Astrocyte (in vitro differentiated cells and primary cell): ENCODE data around the gene INPP5J. TPM values are rescaled to one million over a fixed set of nuclear protein-coding genes. Genes with fewer than 3 reads are reported as not detected.

ENCODE experiments used
- DNase-seq: peaks from one replicate; pipeline ENCODE4 v3.0.0-alpha.2; 2010; ENCODE audit warnings: low read depth
- FAIRE-seq: peaks from 2 replicates; lab custom pipeline; 2011; peaks lifted over from hg19 to GRCh38; lab: Jason Lieb, UNC
- H2AFZ ChIP-seq: 2 replicates; pipeline ENCODE4 v1.6.0; 2012; ENCODE audit warnings: low read depth, low read length, inconsistent platforms
- H3K27ac ChIP-seq: 2 replicates; pipeline ENCODE4 v1.5.1; 2011; ENCODE audit warnings: low read depth, low read length, inconsistent platforms
- H3K27me3 ChIP-seq: 2 replicates; pipeline ENCODE4 v1.6.0; 2011; ENCODE audit warnings: low read length, inconsistent platforms; ENCODE audit not compliant: insufficient read depth
- H3K36me3 ChIP-seq: 2 replicates; pipeline ENCODE4 v1.5.1; 2011; ENCODE audit warnings: low read length, inconsistent platforms; ENCODE audit not compliant: insufficient read depth
- H3K4me1 ChIP-seq: 2 replicates; pipeline ENCODE4 v1.5.1; 2011; ENCODE audit warnings: low read length, inconsistent platforms; ENCODE audit not compliant: insufficient read depth
- H3K4me2 ChIP-seq: 2 replicates; pipeline ENCODE4 v1.6.0; 2012; ENCODE audit warnings: low read length, inconsistent platforms
- H3K4me3 ChIP-seq: 2 replicates; pipeline ENCODE4 v1.5.1; 2011; ENCODE audit warnings: low read depth, mild to moderate bottlenecking, low read length, inconsistent platforms; ENCODE audit not compliant: insufficient read depth
- H3K79me2 ChIP-seq: 2 replicates; pipeline ENCODE4 v1.6.0; 2012; ENCODE audit warnings: mild to moderate bottlenecking, low read length, inconsistent platforms; ENCODE audit not compliant: insufficient read depth
- H3K9ac ChIP-seq: 2 replicates; pipeline ENCODE4 v1.6.0; 2012; ENCODE audit warnings: mild to moderate bottlenecking, low read length, inconsistent platforms
- H3K9me3 ChIP-seq: 2 replicates; pipeline ENCODE4 v1.5.1; 2012; ENCODE audit warnings: low read depth, mild to moderate bottlenecking, low read length, inconsistent platforms; ENCODE audit not compliant: insufficient read depth
- H4K20me1 ChIP-seq: 2 replicates; pipeline ENCODE4 v1.6.0; 2012; ENCODE audit warnings: low read length, inconsistent platforms; ENCODE audit not compliant: insufficient read depth
- H3K27ac Mint-ChIP-seq: one replicate; pipeline ENCODE4 v1.8.0; 2021; ENCODE audit warnings: mild to moderate bottlenecking, mixed read lengths; ENCODE audit not compliant: unreplicated experiment
- H3K27me3 Mint-ChIP-seq: one replicate; pipeline ENCODE4 v1.8.0; 2021; ENCODE audit warnings: low read depth, mixed read lengths; ENCODE audit not compliant: unreplicated experiment
- H3K36me3 Mint-ChIP-seq: one replicate; pipeline ENCODE4 v1.8.0; 2021; ENCODE audit warnings: low read depth, mixed read lengths; ENCODE audit not compliant: unreplicated experiment
- H3K4me1 Mint-ChIP-seq: one replicate; pipeline ENCODE4 v1.8.0; 2021; ENCODE audit warnings: low read depth, mixed read lengths; ENCODE audit not compliant: unreplicated experiment
- H3K4me3 Mint-ChIP-seq: one replicate; pipeline ENCODE4 v1.8.0; 2021; ENCODE audit warnings: mild to moderate bottlenecking, moderate library complexity, mixed read lengths; ENCODE audit not compliant: unreplicated experiment
- H3K9me3 Mint-ChIP-seq: one replicate; pipeline ENCODE4 v1.8.0; 2021; ENCODE audit warnings: mild to moderate bottlenecking, mixed read lengths; ENCODE audit not compliant: unreplicated experiment
- EZH2 ChIP-seq: IDR thresholded peaks from 2 replicates; pipeline ENCODE4 v1.6.1; 2012; ENCODE audit warnings: mild to moderate bottlenecking, low read length, inconsistent platforms; ENCODE audit not compliant: insufficient read depth
- total RNA-seq: library from RNA; stranded (reverse); gene quantifications from 2 replicates; pipeline ENCODE4 v1.2.1, GENCODE V29; 2021
- TF ChIP-seq, protein P1 (sequence below): IDR thresholded peaks from 2 replicates; pipeline ENCODE4 v1.5.1; 2011; ENCODE audit warnings: low read depth, mild to moderate bottlenecking, inconsistent platforms, low read length, moderate library complexity; ENCODE audit not compliant: insufficient read depth

INPP5J gene
- total RNA-seq, 1 donor from 2014 or later, result 3.0 TPM

DNA sequence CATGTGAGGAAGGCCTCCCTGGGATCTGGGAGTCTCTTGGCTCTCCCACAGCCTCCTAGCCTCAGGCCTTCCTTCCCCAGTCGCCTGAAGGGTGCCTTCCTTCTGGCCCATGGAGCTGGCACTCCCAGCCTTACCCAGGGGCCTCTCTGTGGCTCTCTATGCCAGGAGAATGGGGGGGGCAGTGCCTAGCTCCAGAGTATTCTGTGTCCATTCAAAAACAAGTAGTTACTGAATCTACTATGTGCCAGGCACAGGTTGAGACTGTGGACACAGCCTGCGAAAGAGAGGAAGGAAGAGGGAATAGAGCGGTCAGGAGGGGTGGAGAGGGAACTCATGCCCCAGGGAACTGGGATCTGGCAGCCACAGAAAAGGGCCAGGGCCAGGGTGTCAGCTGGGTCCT, 20.3 kb downstream of the INPP5J start:
- Mint-ChIP-seq H3K4me1 (no peaks in the 10 kb centered on the region), H3K9me3 (peaks cover 20% of the 10 kb centered on the region), H3K4me3 (no peak overlapping the region), H3K27me3 (peaks cover 35% of the 10 kb centered on the region), H3K36me3 (no peaks in the 10 kb centered on the region), H3K27ac (no peak overlapping the region)
- Histone ChIP-seq H3K9ac (no peak overlapping the region), H3K36me3 (no peaks in the 10 kb centered on the region), H3K27ac (no peak overlapping the region), H3K9me3 (no peaks in the 10 kb centered on the region), H3K27me3 (peaks cover 7% of the 10 kb centered on the region), H3K4me3 (no peak overlapping the region), H3K4me1 (peaks cover 3% of the 10 kb centered on the region), H3K4me2 (no peak overlapping the region), H4K20me1 (no peaks in the 10 kb centered on the region), H3K79me2 (no peaks in the 10 kb centered on the region), H2AFZ (no peak overlapping the region)
- no peak for DNase-seq
- no peak for FAIRE-seq
- TF ChIP-seq, protein P1, sequence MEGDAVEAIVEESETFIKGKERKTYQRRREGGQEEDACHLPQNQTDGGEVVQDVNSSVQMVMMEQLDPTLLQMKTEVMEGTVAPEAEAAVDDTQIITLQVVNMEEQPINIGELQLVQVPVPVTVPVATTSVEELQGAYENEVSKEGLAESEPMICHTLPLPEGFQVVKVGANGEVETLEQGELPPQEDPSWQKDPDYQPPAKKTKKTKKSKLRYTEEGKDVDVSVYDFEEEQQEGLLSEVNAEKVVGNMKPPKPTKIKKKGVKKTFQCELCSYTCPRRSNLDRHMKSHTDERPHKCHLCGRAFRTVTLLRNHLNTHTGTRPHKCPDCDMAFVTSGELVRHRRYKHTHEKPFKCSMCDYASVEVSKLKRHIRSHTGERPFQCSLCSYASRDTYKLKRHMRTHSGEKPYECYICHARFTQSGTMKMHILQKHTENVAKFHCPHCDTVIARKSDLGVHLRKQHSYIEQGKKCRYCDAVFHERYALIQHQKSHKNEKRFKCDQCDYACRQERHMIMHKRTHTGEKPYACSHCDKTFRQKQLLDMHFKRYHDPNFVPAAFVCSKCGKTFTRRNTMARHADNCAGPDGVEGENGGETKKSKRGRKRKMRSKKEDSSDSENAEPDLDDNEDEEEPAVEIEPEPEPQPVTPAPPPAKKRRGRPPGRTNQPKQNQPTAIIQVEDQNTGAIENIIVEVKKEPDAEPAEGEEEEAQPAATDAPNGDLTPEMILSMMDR, result no peak
- TF ChIP-seq EZH2, result no peak

DNA sequence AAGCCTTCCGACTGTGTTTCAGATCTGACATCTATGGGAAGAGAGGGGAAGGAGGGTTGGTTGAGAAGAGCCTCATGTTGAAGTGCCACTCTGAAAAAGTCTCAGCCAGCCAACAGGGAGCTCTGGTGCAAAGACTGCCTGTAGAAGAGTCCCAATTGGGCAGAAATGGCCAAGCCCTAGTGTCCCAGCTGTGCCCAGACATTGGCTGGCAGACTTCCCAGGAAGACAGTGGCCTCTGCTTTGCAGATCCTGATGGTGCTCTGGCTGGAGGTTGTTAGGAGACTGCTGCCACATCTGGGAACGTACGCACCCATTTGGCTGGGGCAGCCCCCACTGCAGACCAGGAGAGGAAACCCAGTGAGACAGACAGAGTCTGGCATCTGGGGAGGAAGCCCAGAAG, 20.8 kb downstream of the INPP5J start:
- H3K27me3 ChIP-seq, result peaks cover 7% of the 10 kb centered on the region
- H3K79me2 ChIP-seq, result no peaks in the 10 kb centered on the region
- no peak overlapping the region for H2AFZ ChIP-seq
- no peak for TF ChIP-seq EZH2
- TF ChIP-seq, protein P1, result no peak
- H3K27ac Mint-ChIP-seq, result no peak overlapping the region
- H3K4me1 Mint-ChIP-seq, result no peaks in the 10 kb centered on the region
- no peak overlapping the region for H3K4me3 Mint-ChIP-seq
- no peaks in the 10 kb centered on the region for H3K36me3 Mint-ChIP-seq
- peaks cover 20% of the 10 kb centered on the region for H3K9me3 Mint-ChIP-seq
- H3K4me1 ChIP-seq, result peaks cover 6% of the 10 kb centered on the region
- FAIRE-seq (no peak), DNase-seq (no peak)
- no peak overlapping the region for H3K4me3 ChIP-seq
- H3K36me3 ChIP-seq, result no peaks in the 10 kb centered on the region
- H3K9ac ChIP-seq, result no peak overlapping the region
- no peak overlapping the region for H3K27ac ChIP-seq
- H3K9me3 ChIP-seq, result no peaks in the 10 kb centered on the region
- peaks cover 33% of the 10 kb centered on the region for H3K27me3 Mint-ChIP-seq
- no peak overlapping the region for H3K4me2 ChIP-seq
- no peaks in the 10 kb centered on the region for H4K20me1 ChIP-seq

DNA sequence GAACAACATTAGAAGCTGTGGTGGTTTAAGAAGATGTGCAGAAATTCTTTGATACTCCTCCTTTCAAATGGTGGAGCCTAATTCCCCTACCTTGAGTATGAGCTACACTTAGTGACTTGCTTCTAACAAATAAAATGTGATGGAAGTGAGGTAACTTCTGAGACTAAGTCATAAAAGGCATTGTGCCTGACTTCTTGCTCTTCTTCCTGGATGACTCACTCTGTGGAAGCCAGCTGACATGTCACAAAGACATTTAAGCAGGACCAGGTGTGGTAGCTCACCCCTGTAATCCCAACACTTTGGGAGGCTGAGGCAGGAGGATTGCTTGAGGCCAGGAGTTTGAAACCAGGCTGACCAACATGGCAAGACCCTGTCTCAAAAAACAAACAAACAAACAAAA, 21.5 kb downstream of the INPP5J start:
- H2AFZ ChIP-seq, result no peak overlapping the region
- Mint-ChIP-seq H3K27ac (no peak overlapping the region), H3K4me3 (no peak overlapping the region), H3K4me1 (no peaks in the 10 kb centered on the region), H3K9me3 (peaks cover 20% of the 10 kb centered on the region), H3K36me3 (no peaks in the 10 kb centered on the region), H3K27me3 (peaks cover 30% of the 10 kb centered on the region)
- H3K36me3 ChIP-seq, result no peaks in the 10 kb centered on the region
- H3K79me2 ChIP-seq, result no peaks in the 10 kb centered on the region
- H3K4me1 ChIP-seq, result peaks cover 10% of the 10 kb centered on the region
- no peak overlapping the region for H3K4me3 ChIP-seq
- TF ChIP-seq EZH2, result no peak
- TF ChIP-seq, protein P1, result no peak
- no peak overlapping the region for H3K4me2 ChIP-seq
- FAIRE-seq (peak; percentile 20), DNase-seq (peak; percentile 15)
- no peaks in the 10 kb centered on the region for H4K20me1 ChIP-seq
- H3K9ac ChIP-seq, result no peak overlapping the region
- H3K27me3 ChIP-seq, result peaks cover 2% of the 10 kb centered on the region
- H3K27ac ChIP-seq, result no peak overlapping the region
- H3K9me3 ChIP-seq, result no peaks in the 10 kb centered on the region
